VCaP (cell line): ENCODE measurements around the gene HSFX2.
"Not testable (repeated sequence)": the region's sequence is repeated elsewhere in the genome, so short reads cannot be mapped to it uniquely, and the experiment has no call there.

Experiments used
- H3K27ac ChIP-seq: fragments of 450-650 bp; 2 replicates; pipeline ENCODE4 v1.5.1; 2017
- TF ChIP-seq, protein P1 (sequence below): fragments of 450-650 bp; conservative IDR thresholded peaks from 2 replicates; pipeline ENCODE4 v1.5.1; 2017; ENCODE audit warnings: mild to moderate bottlenecking, moderate library complexity

HSFX2 gene

DNA sequence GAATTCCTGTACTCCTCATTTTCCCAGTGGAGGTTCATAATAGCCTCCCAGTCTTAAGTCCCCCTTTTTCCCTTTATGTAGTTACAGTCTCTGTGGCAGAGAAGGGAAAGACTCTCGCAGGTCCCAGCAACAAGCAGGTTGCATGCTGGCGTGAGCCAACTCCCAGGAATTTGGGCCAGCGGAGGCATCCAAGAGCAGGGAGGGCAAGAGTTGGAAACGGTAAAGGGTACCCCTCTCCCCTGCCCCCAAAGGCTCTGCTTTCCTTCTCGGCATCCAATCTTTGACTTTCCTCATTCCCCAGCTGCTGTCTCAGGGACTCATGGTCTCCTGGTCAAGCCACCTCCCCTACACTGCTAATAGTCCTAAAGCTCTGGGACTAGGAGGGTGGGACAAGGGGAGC is 15.4 kb upstream of the HSFX2 start:
- H3K27ac ChIP-seq: no peak overlapping the region
- TF ChIP-seq, protein P1, sequence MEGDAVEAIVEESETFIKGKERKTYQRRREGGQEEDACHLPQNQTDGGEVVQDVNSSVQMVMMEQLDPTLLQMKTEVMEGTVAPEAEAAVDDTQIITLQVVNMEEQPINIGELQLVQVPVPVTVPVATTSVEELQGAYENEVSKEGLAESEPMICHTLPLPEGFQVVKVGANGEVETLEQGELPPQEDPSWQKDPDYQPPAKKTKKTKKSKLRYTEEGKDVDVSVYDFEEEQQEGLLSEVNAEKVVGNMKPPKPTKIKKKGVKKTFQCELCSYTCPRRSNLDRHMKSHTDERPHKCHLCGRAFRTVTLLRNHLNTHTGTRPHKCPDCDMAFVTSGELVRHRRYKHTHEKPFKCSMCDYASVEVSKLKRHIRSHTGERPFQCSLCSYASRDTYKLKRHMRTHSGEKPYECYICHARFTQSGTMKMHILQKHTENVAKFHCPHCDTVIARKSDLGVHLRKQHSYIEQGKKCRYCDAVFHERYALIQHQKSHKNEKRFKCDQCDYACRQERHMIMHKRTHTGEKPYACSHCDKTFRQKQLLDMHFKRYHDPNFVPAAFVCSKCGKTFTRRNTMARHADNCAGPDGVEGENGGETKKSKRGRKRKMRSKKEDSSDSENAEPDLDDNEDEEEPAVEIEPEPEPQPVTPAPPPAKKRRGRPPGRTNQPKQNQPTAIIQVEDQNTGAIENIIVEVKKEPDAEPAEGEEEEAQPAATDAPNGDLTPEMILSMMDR: no peak

DNA sequence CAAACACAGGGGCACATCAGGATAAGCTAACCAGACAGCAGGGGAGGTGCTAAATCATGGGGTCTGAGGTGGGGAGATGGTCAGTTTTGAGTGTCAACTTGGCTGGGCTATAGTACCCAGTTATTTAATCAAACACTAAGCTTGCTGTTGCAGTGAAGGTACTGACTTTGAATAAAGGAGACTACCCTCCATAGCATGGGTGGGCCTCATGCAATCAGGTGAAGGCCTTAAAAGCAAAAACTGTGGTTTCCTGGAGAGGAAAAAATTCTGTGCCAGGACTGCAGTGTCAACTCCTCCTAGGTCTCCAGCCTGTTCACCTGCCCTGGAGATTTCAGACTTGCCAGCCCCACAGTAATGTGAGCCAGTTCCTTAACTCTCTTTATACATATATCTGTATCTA is 12.6 kb upstream of the HSFX2 start:
- TF ChIP-seq, protein P1: no peak

DNA sequence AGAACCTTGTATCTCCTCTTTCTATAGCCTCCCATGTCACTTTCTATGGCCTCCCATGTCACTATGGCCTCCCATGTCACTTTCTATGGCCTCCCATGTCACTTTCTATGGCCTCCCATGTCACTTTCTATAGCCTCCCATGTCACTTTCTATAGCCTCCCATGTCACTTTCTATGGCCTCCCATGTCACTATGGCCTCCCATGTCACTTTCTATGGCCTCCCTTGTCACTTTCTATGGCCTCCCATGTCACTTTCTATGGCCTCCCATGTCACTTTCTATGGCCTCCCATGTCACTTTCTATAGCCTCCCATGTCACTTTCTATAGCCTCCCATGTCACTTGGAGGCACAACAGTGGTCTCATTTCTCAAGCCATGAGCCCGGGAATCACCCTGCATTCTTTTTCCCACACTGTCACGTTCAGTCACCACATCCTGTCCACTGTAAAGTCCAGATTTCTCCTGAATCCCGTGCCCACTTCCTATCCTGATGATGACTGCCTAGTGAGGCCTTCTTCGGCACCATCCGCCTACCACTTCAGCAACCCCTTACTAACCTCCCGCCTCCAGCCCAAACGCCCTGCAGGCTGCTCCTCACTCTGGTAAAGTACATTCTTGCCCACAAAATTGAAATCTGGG is 10.3 kb upstream of the HSFX2 start:
- H3K27ac ChIP-seq: not testable (repeated sequence)

More for the DNA sequence above, 12.6 kb upstream of the HSFX2 start:
- H3K27ac ChIP-seq: no peak overlapping the region

DNA sequence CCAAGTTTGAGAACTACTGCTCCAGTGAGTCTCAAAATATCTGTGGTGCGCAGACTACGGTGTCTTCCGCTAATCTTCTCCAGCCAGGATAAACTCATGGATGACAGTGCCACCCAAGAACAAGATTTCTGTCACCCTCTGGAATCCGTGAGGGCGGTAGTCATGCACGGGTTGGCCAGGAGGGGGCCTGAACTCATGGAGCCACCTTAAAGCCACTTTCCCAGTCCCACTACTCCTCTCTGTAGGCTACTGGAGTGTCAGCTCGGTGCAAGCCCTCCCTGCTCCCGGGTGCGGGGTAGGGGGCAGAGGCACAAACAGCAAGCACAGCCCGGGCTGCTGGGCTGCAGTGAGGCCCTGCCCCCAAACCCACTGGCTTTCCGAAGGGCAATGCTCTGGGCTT is 3.5 kb upstream of the HSFX2 start:
- H3K27ac ChIP-seq: not testable (repeated sequence)

DNA sequence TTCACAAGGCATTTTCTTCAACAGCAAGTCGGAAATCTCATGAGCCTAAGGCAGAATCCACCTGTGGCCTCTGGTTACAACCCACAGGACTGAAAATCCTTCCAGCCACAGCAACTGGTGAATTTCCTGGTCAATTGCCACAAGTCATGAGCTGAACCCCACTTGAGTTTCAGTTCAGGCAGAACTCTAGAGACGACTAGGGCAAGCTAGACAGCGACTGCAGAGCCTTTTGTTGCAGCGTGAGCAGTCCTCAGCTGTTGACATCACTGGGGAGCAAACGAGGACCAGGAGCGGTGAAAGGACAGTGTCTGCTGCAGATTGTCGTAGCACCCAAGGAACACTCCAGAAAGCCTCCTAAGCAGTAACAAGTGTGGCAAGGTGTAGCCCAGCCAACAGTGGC is 829 bp upstream of the HSFX2 start:
- H3K27ac ChIP-seq: not testable (repeated sequence)

DNA sequence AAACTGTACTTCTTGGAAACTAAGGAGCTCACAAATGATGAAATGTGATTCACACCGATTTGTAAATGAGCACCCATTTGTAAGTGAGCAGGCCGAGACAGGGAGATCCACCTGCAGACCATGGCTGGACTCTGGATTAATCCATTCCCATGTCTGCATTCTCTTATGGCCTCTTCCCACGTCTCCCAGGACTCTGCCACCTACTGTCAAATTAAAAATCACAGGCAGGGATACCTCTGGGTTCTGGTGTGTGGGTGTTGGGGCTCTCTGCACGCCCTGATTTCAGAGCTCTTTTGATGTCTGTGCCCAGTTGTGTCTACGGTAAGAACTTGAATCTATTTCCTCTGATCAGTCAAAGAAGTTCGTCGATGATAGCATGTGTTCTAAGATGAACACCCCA is 4.1 kb downstream of the HSFX2 start:
- H3K27ac ChIP-seq: not testable (repeated sequence)

DNA sequence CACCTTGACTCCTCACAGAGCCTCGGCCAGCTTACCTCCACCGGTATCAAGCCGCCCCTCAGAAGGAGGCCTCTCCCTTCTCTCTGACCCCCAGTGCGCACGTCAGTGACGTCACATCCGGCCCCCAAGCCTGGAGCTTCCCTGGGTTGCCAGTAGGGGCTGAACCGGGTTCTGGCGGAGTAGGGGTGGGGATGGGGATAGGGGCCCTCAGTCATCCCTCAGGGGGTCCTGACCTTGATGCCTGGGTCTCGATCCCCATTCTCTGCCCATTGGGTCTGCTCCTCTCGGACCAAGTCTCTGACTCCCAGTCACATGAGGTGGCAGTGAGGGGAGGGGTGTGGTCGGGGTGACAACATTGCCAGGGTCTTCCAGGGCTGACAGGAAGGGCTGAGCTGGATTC is 7.8 kb downstream of the HSFX2 start, which contains the start of gene MAGEA9B:
Gene MAGEA9B (minus strand): TSS at position 101 of the 400 bp plus-strand sequence. CDS start 4,280 bp downstream, outside the sequence.
- H3K27ac ChIP-seq: not testable (repeated sequence)

DNA sequence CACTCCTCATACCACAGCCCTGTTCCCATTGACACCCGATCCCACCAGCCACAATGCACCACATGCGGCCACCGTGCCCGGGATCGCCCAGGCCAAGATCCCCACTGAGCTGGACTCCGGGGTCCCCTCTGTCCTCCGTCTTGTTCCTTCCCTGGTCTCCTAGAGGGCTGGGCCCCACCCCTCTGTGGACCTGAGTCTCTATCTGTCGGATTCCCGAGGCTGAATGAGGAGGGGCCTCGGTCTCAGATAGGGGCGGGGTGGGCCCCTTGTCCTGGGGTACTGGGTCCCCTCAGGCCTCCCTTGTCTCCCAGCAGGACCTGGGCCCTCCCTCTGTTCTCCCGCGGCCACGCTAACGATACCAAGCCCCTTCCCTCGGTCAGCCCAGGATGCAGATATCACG is 9.5 kb downstream of the HSFX2 start:
- H3K27ac ChIP-seq: not testable (repeated sequence)

DNA sequence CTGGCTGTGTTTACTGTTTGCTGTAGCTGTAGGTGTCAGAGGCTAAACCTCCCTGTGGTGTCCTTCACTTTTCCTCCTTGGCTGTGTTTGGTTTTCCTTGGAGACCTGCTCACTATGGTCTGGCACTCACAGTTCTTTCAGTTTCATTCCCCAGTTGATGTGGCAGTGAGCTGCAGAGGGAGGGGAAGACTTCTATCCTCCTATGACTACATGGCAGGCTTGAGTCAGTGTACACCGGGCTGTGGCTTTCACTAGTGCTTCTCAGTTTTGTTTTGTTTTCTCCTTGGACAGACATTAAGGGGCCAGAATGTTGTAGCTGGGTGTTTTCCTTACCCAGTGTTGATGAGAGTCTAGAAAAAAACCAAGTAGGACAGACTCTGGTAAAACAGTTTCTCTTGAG is 21.7 kb downstream of the HSFX2 start:
- H3K27ac ChIP-seq: not testable (repeated sequence)

DNA sequence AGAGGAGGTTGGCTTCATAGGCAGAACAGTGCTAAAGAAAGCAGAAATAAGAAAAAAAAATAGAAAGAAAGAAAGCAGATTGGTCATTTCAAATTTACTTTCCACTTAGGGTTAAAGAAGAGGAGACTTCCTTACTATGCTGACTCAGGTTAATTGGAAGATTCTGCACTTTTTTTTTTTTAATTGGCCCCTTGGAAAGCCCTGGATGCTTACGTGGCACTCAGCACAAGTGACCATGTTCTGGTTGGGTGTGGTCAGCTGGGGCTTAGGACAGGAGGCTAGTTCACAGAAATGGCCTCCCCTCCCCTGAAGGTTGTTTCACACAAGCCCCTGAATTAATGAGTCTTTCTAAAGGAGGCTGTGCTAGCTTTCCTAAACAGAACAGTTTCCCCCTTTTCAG is 22.4 kb downstream of the HSFX2 start:
- TF ChIP-seq, protein P1: no peak
- no peak overlapping the region for H3K27ac ChIP-seq

DNA sequence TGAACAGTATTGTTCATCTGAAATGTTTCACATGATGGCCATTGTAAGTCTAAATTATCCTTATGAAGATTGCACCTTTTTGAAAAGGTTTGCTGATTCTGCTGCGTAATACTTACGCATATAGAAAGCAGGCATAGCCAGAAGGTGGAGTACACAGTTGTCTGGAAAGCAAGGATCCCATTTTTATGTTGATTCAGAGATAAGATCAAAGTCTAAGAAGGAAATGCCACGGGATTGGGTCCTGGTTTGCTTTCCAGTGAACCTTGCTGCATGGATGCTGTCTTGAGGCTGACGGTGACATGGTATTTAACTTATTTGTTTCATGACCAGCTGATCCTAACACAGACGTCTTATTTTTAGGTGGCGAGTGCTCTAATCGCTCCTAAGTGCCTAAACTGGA is 23.3 kb downstream of the HSFX2 start:
- TF ChIP-seq, protein P1: no peak
- peak overlapping the region; percentile 49 for H3K27ac ChIP-seq

DNA sequence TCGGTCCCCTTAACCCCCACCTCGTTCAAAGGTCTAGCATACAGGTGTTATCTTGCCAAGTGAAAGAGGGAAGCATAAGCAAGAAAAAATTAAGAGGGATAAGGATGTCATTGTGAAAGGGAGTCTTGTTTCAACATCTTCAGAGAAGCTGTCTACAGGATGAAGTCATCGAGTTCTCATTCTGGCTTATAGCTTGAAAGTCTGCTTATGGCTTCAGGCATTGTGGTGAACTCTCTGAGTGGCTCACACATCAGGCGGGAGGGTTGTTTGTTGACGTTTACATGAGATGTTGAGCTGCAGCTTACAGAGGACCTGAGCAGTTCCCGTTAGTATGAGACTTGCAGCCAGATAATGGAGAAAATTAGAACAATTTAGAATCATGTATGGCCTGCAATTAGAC is 24.4 kb downstream of the HSFX2 start:
- TF ChIP-seq, protein P1: no peak
- no peak overlapping the region for H3K27ac ChIP-seq
